ENCODE results near the gene HSP90AB1.

Gene HSP90AB1

GRCh38 chr6:44223319-44224028, 23.4 kb upstream of the HSP90AB1 start, which contains the start of gene SLC29A1 (continued):
- TF ChIP-seq ZNF404 (tag by site-specific recombination; IDR thresholded peaks at IDR 0.05) (no peak), BCL11B (tag by site-specific recombination; IDR thresholded peaks at IDR 0.05; ENCODE audit: low read depth) (0 out of 2 replicates have a peak, but pooled peaks have one; percentile 32), HIC1 (tag by site-specific recombination; IDR thresholded peaks at IDR 0.05) (peak; percentile 40; the same call in 1 of the 2 replicates), REST (tag by site-specific recombination; IDR thresholded peaks at IDR 0.05) (no peak), ZNF19 (tag by site-specific recombination; IDR thresholded peaks at IDR 0.05; ENCODE audit: low read depth) (no peak), ZNF510 (tag by site-specific recombination; IDR thresholded peaks at IDR 0.05; ENCODE audit: insufficient replicate concordance) (no peak), ZIC2 (tag by site-specific recombination; IDR thresholded peaks at IDR 0.05) (peak; percentile 88), ZNF433 (tag by site-specific recombination; IDR thresholded peaks at IDR 0.05; ENCODE audit: low read depth) (no peak), KLF8 (tag by site-specific recombination; IDR thresholded peaks at IDR 0.05) (peak; percentile 83; the same call in 1 of the 2 replicates), ZNF670 (tag by site-specific recombination; IDR thresholded peaks at IDR 0.05; ENCODE audit: low read depth) (no peak), KLF16 (tag by site-specific recombination; IDR thresholded peaks at IDR 0.05) (0 out of 2 replicates have a peak, but pooled peaks have one; percentile 41), GFI1B (tag by site-specific recombination; IDR thresholded peaks at IDR 0.05) (no peak), OSR2 (tag by site-specific recombination; IDR thresholded peaks at IDR 0.05) (peak; percentile 63; the same call in 1 of the 2 replicates), KLF9 (tag by site-specific recombination; IDR thresholded peaks at IDR 0.05; ENCODE audit: low read depth) (peak; percentile 43), ZNF692 (tag by site-specific recombination; IDR thresholded peaks at IDR 0.05) (peak; percentile 92)

GRCh38 chr6:44224029-44224964, 22.6 kb upstream of the HSP90AB1 start:
- H3K36me3 ChIP-seq (ENCODE audit: control insufficient read depth in 2 of 2, insufficient read depth in 1 of 2, low read length in 2 of 2): peaks cover 0 to 10% of the 10 kb centered on the region in 2 experiments; a peak in 1 of 3 replicates
- ChIA-PET POLR2A (interaction anchor here (0.6 to 5.7 kb wide), 16 partner anchors 10 to 595 kb away, joined by 3 to 90 read pairs (median 4); partner anchors contain the start of genes GTPBP2, HSP90AB1, MRPS18A and SLC35B2), CTCF (interaction anchor here (0.6 to 11.1 kb wide), 15 partner anchors 12 to 462 kb away, joined by 3 to 148 read pairs (median 4); partner anchors contain the start of genes HSP90AB1 and SLC35B2)
- peaks cover 24% of the 10 kb centered on the region for H3K4me1 ChIP-seq (ENCODE audit: control insufficient read depth, insufficient read depth, low read length)
- H3K4me3 ChIP-seq (ENCODE audit: low read depth, low read length): peak overlapping the region; percentile 55
- H3K27ac ChIP-seq (ENCODE audit: extremely low read depth, low read depth, low read length): peak overlapping the region; percentile 4; the same call in 1 of the 2 replicates
- H3K9me3 ChIP-seq (ENCODE audit: control insufficient read depth, insufficient read depth, low read depth, low read length): no peaks in the 10 kb centered on the region
- TF ChIP-seq ZXDB (tag by site-specific recombination; IDR thresholded peaks at IDR 0.05): no peak
- TF ChIP-seq ZNF792 (tag by site-specific recombination; IDR thresholded peaks at IDR 0.05): no peak
- no peak for TF ChIP-seq ZNF140 (tag by site-specific recombination; IDR thresholded peaks at IDR 0.05)
- no peak for TF ChIP-seq ZNF548 (tag by site-specific recombination; IDR thresholded peaks at IDR 0.05)
- TF ChIP-seq PRDM6 (tag by site-specific recombination; IDR thresholded peaks at IDR 0.05): no peak
- TF ChIP-seq ZBTB20 (tag by site-specific recombination; IDR thresholded peaks at IDR 0.05): peak; percentile 47; the same call in 1 of the 2 replicates
- no peak for TF ChIP-seq ZNF239 (tag by site-specific recombination; IDR thresholded peaks at IDR 0.05)
- no peak for TF ChIP-seq BCL6B (tag by site-specific recombination; IDR thresholded peaks at IDR 0.05)
